ENCODE results near the gene HEG1.

DNA sequence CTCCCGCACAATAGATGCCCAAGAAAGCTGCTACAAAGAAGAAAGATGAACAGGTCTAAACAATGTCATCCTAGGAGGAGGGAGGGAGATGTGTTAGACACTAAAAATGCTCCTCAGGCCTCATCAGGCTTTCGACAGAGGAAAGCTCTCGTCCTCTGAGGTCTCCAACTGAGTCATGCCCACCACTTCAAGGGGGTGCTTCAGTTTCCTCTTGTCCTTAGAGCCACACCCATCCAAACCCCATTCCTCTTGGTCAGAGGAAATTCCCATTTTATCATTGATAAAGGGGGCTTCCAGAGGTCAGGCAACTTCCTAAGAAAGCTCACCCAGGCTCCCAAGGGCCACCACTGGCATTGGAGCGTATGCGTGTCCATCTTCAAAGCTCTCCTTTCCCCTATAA, 50.1 kb downstream of the HEG1 start:
- no peak for TF ChIP-seq EZH2phosphoT487 (IDR thresholded peaks at IDR 0.05; ENCODE audit: borderline replicate concordance, low read length)
- TF ChIP-seq, protein P1, sequence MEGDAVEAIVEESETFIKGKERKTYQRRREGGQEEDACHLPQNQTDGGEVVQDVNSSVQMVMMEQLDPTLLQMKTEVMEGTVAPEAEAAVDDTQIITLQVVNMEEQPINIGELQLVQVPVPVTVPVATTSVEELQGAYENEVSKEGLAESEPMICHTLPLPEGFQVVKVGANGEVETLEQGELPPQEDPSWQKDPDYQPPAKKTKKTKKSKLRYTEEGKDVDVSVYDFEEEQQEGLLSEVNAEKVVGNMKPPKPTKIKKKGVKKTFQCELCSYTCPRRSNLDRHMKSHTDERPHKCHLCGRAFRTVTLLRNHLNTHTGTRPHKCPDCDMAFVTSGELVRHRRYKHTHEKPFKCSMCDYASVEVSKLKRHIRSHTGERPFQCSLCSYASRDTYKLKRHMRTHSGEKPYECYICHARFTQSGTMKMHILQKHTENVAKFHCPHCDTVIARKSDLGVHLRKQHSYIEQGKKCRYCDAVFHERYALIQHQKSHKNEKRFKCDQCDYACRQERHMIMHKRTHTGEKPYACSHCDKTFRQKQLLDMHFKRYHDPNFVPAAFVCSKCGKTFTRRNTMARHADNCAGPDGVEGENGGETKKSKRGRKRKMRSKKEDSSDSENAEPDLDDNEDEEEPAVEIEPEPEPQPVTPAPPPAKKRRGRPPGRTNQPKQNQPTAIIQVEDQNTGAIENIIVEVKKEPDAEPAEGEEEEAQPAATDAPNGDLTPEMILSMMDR (conservative IDR thresholded peaks at IDR 0.05; ENCODE audit: low read depth, low read length), result no peak
